ENCODE results near the gene TRDN. TPM values are rescaled to one million over a fixed set of nuclear protein-coding genes. Genes with fewer than 3 reads are reported as not detected.

Gene TRDN
- total RNA-seq, 1 donor: not detected

DNA sequence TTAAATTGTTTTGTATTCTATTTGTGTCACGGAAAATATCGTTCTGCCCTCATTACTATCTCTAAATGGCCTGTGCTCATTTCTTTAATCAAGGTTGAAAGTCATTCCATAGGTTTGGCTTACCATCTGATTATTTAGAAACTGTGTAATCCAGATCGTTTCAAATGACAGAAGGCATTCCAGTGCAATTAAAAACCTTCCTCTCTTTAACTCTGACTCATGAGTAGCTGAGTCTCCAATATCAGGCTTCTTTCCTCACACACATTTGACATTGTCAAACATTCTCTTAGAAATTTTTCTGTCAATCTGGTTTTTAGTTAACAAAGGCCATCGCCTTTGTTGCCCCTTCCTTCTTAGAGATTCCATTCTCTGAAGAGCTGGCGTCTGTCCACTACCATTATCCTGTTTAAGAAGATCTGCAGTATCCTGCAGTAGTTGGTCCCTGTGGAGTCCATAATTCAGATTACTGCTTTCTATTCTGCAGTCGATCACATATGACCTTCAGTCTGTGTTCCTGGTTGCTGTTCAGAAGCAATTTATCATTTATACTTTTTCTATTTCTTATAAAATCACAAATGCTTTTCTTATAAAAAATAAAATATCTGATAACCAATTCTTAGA, 3.9 kb upstream of the TRDN start:
- Histone ChIP-seq H3K9me3 (ENCODE audit: low read depth, low read length) (no peaks in the 10 kb centered on the region), H3K27me3 (ENCODE audit: insufficient read depth, low read length) (no peaks in the 10 kb centered on the region), H3K79me2 (ENCODE audit: insufficient read depth, low read length) (no peaks in the 10 kb centered on the region), H3K4me1 (ENCODE audit: insufficient read depth, low read length) (no peaks in the 10 kb centered on the region), H3K4me3 (ENCODE audit: insufficient read depth, low read length) (no peak overlapping the region), H3K36me3 (ENCODE audit: insufficient read depth, low read length) (no peaks in the 10 kb centered on the region), H2AFZ (ENCODE audit: low read length) (no peak overlapping the region), H3K27ac (ENCODE audit: low read depth, low read length) (no peak overlapping the region), H3K4me2 (ENCODE audit: insufficient read depth, low read length) (no peak overlapping the region), H4K20me1 (ENCODE audit: insufficient read depth, low read length) (no peaks in the 10 kb centered on the region)
- TF ChIP-seq, protein P1, sequence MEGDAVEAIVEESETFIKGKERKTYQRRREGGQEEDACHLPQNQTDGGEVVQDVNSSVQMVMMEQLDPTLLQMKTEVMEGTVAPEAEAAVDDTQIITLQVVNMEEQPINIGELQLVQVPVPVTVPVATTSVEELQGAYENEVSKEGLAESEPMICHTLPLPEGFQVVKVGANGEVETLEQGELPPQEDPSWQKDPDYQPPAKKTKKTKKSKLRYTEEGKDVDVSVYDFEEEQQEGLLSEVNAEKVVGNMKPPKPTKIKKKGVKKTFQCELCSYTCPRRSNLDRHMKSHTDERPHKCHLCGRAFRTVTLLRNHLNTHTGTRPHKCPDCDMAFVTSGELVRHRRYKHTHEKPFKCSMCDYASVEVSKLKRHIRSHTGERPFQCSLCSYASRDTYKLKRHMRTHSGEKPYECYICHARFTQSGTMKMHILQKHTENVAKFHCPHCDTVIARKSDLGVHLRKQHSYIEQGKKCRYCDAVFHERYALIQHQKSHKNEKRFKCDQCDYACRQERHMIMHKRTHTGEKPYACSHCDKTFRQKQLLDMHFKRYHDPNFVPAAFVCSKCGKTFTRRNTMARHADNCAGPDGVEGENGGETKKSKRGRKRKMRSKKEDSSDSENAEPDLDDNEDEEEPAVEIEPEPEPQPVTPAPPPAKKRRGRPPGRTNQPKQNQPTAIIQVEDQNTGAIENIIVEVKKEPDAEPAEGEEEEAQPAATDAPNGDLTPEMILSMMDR (IDR thresholded peaks at IDR 0.05; ENCODE audit: extremely low read depth, low read depth, low read length): no peak
- DNase-seq (ENCODE audit: insufficient read length, low spot score, missing footprints): no peak

DNA sequence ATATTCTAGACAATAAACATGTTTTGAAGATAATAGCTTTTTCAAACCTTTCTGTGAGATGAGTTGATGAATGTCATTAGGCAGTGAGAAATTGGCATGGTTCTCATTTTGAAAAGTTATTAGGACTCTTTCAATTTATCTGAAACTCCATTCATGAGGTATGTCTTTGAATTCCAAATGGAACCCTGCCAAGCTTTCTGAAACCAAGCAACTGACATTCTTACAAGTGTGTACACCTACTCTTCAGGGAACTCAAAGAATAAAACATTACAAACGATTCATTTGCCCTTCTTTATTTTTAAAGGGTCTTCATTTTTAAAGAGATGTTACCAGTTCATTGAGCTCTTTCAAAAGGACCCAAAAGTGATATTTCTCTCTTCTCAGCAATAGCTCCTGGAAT, 2.1 kb upstream of the TRDN start:
- Histone ChIP-seq H2AFZ (ENCODE audit: low read length) (no peak overlapping the region), H3K4me3 (ENCODE audit: insufficient read depth, low read length) (no peak overlapping the region), H3K79me2 (ENCODE audit: insufficient read depth, low read length) (no peaks in the 10 kb centered on the region), H3K27ac (ENCODE audit: low read depth, low read length) (no peak overlapping the region), H3K36me3 (ENCODE audit: insufficient read depth, low read length) (no peaks in the 10 kb centered on the region), H4K20me1 (ENCODE audit: insufficient read depth, low read length) (no peaks in the 10 kb centered on the region), H3K27me3 (ENCODE audit: insufficient read depth, low read length) (no peaks in the 10 kb centered on the region), H3K4me2 (ENCODE audit: insufficient read depth, low read length) (no peak overlapping the region), H3K9me3 (ENCODE audit: low read depth, low read length) (no peaks in the 10 kb centered on the region), H3K4me1 (ENCODE audit: insufficient read depth, low read length) (no peaks in the 10 kb centered on the region)
- TF ChIP-seq, protein P1 (IDR thresholded peaks at IDR 0.05; ENCODE audit: extremely low read depth, low read depth, low read length): no peak
- DNase-seq (ENCODE audit: insufficient read length, low spot score, missing footprints): no peak

DNA sequence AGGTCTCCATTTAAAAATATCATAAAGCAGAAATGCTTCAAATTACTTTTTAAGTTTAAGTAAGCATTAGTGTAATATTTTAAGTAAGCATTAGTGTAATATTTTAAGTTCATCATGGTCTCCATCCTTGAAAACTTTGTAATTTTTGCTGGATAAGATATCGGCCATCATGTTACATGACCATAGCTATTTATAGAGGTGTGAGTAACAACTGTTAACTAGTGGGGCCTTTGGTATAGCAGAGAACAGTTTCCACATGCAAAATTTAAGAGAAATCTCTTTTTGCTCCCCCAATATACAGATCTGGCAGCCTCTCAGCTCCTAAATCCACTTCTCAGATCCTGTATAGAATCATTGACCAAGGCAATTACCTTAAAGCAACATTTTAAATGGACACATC, 468 bp downstream of the TRDN start:
- Histone ChIP-seq H3K4me2 (ENCODE audit: insufficient read depth, low read length) (no peak overlapping the region), H2AFZ (ENCODE audit: low read length) (no peak overlapping the region), H3K27ac (ENCODE audit: low read depth, low read length) (no peak overlapping the region), H3K36me3 (ENCODE audit: insufficient read depth, low read length) (no peaks in the 10 kb centered on the region), H3K79me2 (ENCODE audit: insufficient read depth, low read length) (no peaks in the 10 kb centered on the region), H4K20me1 (ENCODE audit: insufficient read depth, low read length) (no peaks in the 10 kb centered on the region), H3K4me3 (ENCODE audit: insufficient read depth, low read length) (no peak overlapping the region), H3K4me1 (ENCODE audit: insufficient read depth, low read length) (no peaks in the 10 kb centered on the region), H3K27me3 (ENCODE audit: insufficient read depth, low read length) (no peaks in the 10 kb centered on the region), H3K9me3 (ENCODE audit: low read depth, low read length) (no peaks in the 10 kb centered on the region)
- TF ChIP-seq, protein P1 (IDR thresholded peaks at IDR 0.05; ENCODE audit: extremely low read depth, low read depth, low read length): no peak
- DNase-seq (ENCODE audit: insufficient read length, low spot score, missing footprints): no peak

DNA sequence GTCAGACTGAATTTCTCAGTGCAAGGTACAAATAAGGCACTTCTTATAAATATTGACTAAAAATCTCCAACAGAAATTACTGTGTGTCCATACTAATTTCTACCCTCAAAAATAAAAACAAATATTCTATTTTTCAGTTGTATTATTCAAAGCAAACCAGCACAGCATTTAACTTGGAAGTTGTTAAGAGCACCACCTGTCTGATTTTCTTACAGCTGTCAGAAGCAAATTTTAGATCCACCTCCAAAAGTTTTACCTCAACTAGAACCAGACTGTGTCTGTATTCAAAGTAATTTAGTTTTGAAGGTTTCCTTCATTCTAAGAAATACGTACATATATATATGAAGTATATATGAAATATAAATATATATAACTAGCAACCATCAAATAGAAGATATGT, 1.2 kb downstream of the TRDN start:
- no peaks in the 10 kb centered on the region for H3K79me2 ChIP-seq (ENCODE audit: insufficient read depth, low read length)
- H2AFZ ChIP-seq (ENCODE audit: low read length): no peak overlapping the region
- no peak overlapping the region for H3K27ac ChIP-seq (ENCODE audit: low read depth, low read length)
- H3K4me2 ChIP-seq (ENCODE audit: insufficient read depth, low read length): no peak overlapping the region
- H3K4me1 ChIP-seq (ENCODE audit: insufficient read depth, low read length): no peaks in the 10 kb centered on the region
- TF ChIP-seq, protein P1 (IDR thresholded peaks at IDR 0.05; ENCODE audit: extremely low read depth, low read depth, low read length): no peak
- H3K27me3 ChIP-seq (ENCODE audit: insufficient read depth, low read length): no peaks in the 10 kb centered on the region
- no peaks in the 10 kb centered on the region for H4K20me1 ChIP-seq (ENCODE audit: insufficient read depth, low read length)
- no peaks in the 10 kb centered on the region for H3K36me3 ChIP-seq (ENCODE audit: insufficient read depth, low read length)
- DNase-seq (ENCODE audit: insufficient read length, low spot score, missing footprints): no peak
- H3K9me3 ChIP-seq (ENCODE audit: low read depth, low read length): no peaks in the 10 kb centered on the region
- no peak overlapping the region for H3K4me3 ChIP-seq (ENCODE audit: insufficient read depth, low read length)
